Left forelimb (tissue), 1 donor: Measurements from ENCODE around the gene TATDN3.
"Not testable (repeated sequence)": the region's sequence is repeated elsewhere in the genome, so short reads cannot be mapped to it uniquely, and the experiment has no call there.

Experiments used
- DNase-seq: peaks from one replicate; pipeline ENCODE4 v3.0.0-alpha.2; 2018; ENCODE audit warnings: low spot score

The TATDN3 gene

DNA sequence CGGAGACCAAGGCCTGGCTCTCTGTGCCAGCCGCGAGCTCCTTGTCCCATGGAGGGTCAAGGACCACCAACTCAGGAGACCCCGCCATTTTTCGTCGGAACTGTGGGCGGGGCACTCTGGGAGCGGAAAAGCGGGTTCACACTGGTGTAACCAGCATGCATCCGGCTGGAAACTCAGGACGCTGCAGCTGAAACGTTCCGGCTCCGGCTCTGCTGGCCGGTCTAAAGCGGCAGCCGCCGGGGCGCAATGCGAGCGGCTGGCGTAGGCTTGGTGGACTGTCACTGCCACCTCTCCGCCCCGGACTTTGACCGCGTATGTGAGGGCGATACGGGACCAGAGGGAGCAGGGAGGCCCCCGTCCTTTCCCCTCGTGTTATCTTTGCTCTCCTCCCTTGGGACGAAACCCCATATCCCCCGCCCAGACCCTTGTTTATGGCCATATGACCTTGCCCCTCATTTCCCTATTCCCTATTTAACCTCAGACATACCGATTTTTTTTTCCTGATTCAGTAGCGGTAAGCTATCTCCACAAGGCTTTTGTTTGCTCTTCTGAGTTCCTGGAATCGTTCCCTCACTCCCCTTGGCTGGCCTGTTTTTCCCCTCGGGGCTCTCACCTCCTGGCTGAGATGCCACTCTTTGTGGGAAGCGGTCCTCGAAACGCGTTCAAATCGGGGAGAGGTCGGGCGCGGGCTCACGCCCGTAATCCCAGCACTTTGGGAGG, at the start of gene TATDN3, which contains the start of gene NSL1:
Gene TATDN3, plus strand, starts transcription at position 219 of the 720 bp plus-strand sequence. Its CDS starts 28 bp downstream, at position 247.
Gene NSL1, minus strand, starts transcription at position 102 of the 720 bp plus-strand sequence. Its CDS starts 14 bp downstream, at position 88.
- DNase-seq, result peak; percentile 99

DNA sequence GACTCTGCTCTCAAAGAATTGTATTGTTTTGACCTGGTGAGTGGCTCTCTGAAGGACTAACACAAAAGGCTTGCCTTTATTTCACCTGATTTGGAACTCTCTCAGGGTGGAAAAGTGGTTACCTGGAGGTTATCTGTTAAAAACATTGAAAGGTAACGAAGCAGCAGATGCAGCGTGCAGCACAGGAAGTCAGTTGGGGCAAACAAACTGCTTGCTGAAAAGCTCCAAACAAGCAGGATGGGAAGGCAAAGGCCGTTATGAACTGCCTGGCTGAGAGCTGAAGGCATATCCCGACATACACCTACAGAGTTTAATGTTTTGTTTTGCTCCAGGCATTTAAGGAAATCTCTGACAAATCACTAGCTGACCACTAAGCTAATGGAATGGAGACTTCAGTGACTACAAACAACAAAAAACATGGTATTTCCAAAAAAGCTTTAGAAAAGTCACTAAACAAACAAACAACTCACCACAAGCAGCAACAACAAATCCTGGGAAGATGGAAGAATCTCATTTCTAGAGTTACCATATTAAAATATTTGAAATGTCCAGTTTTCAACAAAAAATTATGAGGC, 47.7 kb upstream of the TATDN3 start:
- no peak for DNase-seq

- DNase-seq, result no peak
These were observed 46.4 kb upstream of the TATDN3 start for GRCh38 chr1:212745303-212745702.

GRCh38 chr1:212746546-212746945, 45.1 kb upstream of the TATDN3 start:
- no peak for DNase-seq

- no peak for DNase-seq
These were observed 41.7 kb upstream of the TATDN3 start for GRCh38 chr1:212749821-212750535.

DNA sequence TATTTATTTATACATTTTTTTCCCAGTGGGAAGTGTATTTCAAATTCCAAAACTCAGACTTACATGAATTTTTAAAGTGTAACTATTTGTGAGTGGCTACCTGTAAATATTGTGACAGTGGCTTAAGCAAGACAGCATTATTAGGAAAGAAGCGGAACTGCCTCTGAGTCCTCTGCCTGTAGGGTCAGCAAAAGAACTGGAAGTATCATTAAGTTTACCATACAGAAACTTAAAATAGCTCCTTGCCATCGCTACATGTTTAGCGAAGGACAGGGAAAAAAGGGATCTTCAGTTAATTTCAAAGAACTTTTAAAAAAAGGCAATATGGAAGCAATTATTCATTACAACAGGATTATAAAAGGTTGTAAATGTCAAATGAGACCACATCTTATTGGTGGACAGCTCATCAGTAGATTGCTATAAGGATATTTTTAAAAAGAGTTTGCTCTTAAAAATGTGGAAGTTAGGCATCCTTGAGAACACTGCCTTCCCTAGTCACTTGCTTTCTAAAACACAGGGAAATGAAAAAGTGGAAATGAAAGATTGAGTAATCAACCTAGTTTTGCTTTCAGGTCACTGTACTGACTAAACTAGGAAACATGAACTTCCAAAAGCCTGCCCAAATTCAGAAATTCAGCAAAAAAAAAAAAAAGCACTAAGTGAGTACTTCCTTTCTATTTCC, 39.3 kb upstream of the TATDN3 start:
- DNase-seq, result no peak

DNA sequence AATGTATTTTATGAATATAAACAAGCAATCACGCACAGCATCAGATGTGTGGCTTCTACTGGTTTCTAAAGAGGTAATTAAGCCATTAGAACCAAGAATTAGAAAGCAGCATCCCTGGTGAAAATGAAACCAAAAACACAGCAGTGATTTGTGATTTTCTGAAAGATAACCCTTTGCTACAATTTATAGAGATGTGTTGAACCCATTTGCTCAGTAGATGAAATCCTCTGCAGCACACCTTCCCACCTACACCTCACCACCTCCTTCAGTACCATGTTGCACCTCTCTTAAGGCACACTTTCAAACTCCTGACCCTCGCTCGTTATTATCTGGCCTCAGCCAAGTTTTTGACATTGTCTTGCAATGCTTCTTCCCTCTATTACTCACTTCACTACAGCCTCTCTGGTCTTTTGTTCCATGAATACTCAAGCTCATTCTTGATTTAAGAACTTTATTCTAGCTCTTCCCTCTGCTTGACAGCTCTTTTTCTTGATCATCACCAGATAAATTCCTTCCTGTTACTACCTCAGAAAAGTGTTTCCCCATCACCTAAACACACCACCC, 38.7 kb upstream of the TATDN3 start:
- no peak for DNase-seq

DNA sequence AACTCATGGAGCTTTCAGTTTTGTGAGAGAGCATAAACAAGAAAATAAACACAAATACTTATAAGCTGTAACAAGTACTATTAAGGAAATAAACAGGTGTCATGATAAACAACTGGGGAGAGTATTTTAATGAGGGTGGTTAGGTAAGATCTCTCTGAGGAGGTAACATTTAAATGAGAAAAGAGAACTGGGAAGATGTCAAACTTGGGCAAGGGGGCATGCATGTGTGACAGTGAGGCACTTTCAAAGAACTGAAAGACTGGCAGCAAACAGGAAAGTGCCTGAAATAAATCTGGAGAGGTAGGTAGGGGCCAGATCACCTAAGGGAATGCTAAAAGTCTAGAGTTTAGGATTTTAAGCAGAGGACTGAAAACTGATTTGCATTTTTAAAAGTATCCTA, 37.9 kb upstream of the TATDN3 start:
- DNase-seq, result no peak

DNA sequence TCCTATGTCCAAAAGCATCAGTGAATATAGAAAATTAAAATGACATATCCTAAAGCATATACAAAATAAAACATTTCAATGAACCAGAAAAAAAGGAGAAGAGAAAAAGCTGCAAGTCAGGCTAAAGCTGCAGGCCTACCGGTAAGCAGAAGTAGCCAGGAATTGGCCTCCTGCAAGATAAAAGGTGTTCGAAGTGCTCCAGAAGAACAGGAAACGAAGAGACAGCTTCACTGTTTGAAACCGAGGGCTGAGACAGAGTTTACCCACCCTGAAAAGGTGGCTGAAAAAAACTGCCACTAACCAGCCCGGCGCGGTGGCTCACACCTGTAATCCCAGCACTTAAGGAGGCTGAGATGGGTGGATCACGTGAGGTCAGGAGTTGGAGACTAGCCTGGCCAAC, 37.5 kb upstream of the TATDN3 start:
- no peak for DNase-seq

GRCh38 chr1:212754680-212755079, 37.0 kb upstream of the TATDN3 start:
- no peak for DNase-seq

- no peak for DNase-seq
These were observed 32.0 kb upstream of the TATDN3 start for GRCh38 chr1:212759683-212760082.

DNA sequence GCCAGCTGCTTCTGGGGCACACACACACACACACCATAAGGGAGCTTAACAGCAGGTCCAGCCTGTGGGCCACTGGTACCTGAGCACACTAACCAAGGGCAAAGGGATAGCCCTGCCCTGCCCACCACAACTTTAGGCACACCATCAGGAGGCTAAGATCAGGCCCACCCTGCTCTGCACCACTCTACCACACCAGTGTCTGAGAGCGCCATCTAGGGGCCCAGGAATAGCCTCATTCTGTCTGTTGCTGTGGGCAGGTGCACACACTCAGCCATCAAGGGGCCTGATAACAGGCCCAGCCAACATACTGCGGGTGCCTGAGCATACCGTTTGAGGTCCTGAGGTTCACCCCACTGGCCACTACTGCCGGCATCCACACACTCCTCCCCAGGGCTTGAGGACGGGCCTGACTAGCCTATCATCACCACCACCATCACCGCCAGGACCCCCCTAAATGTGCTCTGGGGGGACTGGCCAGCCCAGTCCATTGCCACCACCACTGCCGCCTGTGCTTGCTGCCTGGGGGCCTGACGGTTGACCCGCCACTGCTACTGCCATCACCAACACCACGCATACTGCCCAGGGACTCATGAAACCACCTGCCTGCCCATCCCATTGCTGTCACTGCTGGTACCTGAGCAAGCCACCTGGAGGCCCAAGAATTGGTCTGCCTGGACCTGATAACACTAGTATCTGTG, 31.4 kb upstream of the TATDN3 start:
- DNase-seq, result no peak

DNA sequence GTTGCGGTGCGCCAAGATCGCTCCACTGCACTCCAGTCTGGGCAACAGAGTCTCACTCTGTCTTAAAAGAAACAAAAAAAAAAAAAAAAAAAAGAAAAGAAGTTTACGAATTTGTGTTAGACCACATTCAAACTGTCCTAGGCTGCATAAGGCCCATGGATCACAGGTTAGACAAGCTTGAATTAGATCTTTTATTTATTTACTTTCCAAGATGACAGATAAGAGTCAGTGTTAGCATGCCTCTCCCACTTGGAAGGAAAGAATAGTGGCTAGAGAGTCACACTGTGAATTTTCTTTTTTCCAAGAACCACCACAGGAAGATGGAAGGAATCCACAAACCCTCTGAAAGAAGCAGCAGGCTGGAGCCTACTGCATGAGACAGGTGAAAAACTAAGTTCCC, 29.5 kb upstream of the TATDN3 start:
- DNase-seq, result no peak

DNA sequence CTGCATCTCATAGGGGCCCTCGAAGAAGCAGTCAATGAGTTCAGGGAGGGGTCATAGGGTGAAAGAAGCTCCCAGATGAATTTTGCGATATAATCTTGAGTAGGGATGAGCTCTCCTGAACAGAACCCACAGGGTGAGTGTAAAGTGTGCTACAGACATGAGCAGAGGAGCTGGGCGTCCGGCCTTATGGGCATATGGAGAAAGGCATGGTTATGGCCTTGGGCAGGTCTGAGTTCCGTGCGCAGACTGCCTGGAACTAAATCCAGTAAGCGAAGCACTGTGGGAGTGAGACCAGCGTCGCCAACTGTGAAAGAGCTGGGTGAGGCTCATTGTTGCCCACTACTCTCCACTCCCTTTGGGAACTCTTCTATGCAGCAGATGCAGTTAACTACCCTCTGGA, 28.9 kb upstream of the TATDN3 start:
- no peak for DNase-seq

GRCh38 chr1:212764718-212765281, 26.9 kb upstream of the TATDN3 start:
- DNase-seq, result not testable (repeated sequence)

GRCh38 chr1:212766825-212767224, 24.9 kb upstream of the TATDN3 start:
- DNase-seq, result not testable (repeated sequence)

GRCh38 chr1:212769459-212770167, 22.1 kb upstream of the TATDN3 start:
- DNase-seq, result no peak

DNA sequence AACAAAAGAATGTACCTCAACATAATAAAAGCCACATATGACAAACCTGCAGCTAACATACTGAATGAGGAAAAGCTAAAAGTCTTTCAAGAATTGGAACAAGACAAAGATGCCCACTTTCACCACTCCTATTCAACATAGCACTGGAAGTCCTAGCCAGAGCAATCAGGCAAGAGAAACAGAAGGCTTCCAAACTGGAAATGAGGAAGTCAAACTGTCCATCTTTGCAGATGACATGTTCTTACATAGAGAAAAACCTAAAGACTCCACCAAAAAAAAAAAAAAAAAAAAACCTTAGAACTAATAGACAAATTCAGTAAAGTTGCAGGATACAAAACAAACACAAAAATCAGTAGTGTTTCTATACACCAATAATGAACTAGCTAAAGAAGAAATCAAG, 20.4 kb upstream of the TATDN3 start:
- DNase-seq, result no peak

DNA sequence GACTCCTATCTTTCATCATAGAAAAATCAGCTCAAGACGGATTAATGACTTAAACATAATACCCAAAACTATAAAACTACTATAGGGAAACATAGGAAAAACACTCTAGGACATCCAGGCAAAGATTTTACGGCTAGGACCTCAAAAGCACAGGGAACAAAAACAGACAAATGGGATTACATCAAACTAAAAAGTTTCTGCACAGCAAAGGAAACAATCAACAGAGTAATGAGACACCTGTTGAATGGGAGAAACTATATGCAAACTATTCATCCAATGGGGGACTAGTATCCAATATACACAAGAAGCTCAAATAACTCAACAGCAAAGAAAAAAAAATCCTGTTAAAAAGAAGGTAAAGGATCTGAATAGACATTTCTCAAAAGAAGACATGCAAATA, 18.7 kb upstream of the TATDN3 start:
- DNase-seq, result no peak

GRCh38 chr1:212774584-212774983, 17.1 kb upstream of the TATDN3 start:
- DNase-seq, result no peak

DNA sequence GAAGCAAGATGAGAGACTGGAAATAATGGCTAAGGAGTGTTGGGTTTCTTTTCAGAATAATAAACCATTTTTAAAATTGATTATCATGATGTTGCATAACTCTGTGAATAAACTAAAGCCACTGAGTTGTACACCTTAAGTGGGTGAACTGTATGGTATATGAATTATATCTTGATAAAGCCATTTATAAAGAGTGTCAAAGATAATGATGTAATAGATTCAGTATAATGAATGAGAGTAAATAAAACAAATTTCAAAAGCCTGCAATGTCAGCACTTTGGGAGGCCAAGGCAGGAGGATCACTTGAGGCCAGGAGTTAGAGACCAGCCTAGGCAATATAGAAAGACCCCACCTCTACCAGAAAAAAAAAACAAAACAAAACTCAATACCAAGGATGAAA, 16.5 kb upstream of the TATDN3 start:
- no peak for DNase-seq
